NK-92 (cell line): Measurements from ENCODE around the gene NDUFB3.
A peak's percentile ranks its signal among the peaks of the same experiment; 100 is the strongest.
"Not testable (repeated sequence)": the region's sequence is repeated elsewhere in the genome, so short reads cannot be mapped to it uniquely, and the experiment has no call there.

ENCODE experiments used
- DNase-seq: peaks from one replicate; lab custom pipeline; 2025; ENCODE audit not compliant: unreplicated experiment; lab: John Stamatoyannopoulos, UW

The NDUFB3 gene

DNA sequence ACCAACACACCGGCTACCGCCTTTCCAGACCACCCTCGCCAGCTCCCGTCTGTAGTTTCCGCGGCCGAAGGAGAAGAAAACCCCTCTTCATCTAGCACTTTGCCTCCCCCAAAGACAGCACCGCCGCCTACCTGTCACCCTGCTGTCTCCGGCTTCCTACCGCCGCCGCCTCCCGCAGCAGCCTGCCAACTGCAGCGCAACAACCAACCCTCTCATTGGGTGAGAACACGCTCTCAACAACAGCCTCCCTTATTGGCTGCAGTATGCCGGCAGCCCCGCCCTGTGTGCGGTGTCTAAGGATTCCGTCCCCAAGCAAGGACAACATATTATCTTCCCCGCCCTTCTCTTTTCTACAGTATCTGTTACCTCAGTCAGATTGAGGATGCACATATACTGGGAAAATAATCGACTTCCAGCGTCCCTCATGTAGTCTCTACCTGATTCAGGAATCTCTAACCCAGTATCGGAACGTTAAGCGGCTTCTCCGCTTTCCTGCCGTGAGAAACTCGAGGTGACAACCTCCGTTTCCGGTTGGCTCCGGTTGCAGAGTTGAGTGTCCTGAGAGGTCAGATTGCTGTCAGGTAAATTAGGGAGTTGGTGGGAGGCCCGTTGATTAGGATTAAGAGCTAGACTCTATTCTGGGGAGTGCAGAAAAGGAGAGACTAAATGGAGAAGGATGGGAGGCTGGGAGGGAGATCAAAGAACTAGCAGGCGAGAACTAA is at the start of gene NDUFB3, which contains the start of gene HYCC2:
NDUFB3 (plus strand) TSS at position 523 of the 722 bp plus-strand sequence. CDS start 6,882 bp downstream, outside the sequence.
HYCC2 (minus strand) TSS at position 193 of the 722 bp plus-strand sequence. CDS start 47,662 bp downstream, outside the sequence.
- peak; percentile 52 for DNase-seq

GRCh38 chr2:201024518-201024917 is 47.3 kb upstream of the NDUFB3 start:
- DNase-seq, result no peak

- DNase-seq, result not testable (repeated sequence)
These were observed 37.4 kb upstream of the NDUFB3 start for GRCh38 chr2:201034355-201034754.

DNA sequence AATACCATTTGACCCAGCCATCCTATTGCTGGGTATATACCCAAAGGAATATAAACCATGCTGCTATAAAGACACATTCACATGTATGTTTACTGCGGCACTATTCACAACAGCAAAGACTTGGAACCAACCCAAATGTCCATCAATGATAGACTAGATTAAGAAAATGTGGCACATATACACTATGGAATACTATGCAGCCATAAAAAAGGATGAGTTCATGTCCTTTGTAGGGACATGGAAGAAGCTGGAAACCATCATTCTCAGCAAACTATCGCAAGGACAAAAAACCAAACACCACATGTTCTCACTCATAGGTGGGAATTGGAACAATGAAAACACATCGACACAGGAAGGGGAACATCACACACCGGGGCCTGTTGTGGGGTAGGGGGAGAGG is 33.4 kb upstream of the NDUFB3 start:
- DNase-seq, result not testable (repeated sequence)

GRCh38 chr2:201038855-201039254 is 32.9 kb upstream of the NDUFB3 start:
- DNase-seq, result no peak

DNA sequence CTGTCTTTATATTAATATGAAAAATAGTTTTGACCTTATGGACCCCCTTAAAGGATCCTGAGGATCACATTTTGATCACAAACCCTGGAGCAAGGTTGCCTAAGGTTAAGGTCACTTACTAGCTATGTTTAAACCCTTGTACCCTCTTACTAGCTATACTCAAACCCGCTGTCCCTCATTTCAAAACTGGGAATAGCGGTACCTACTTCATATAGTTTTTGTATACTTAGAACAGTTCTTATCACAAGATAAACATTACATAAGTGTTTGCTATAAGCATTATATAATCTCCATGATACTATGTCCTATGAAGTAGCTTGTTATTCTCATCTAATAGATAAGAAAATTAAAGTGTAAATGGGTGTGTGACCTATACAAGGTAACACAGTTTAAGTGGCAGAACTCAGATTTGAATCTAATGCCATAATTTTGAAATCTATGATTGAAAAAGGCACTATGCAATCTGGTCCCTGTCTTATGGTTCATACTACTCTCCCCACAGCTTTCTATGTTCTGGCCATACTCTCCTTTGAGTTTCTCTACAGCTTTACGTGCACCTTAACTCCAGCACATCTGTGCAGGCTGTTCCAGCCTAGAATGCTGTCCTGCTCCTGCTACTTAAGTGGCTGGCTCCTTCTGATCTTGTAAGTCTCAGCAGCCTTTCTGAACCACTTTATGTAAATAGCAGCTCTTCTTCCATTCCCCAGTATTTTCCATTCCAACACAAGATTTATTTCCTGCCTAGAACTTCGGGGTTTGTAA is 30.8 kb upstream of the NDUFB3 start:
- no peak for DNase-seq

- DNase-seq, result not testable (repeated sequence)
These were observed 29.4 kb upstream of the NDUFB3 start for GRCh38 chr2:201042451-201042850.

GRCh38 chr2:201043050-201043449 is 28.8 kb upstream of the NDUFB3 start:
- DNase-seq, result not testable (repeated sequence)

- no peak for DNase-seq
These were observed 24.9 kb upstream of the NDUFB3 start for GRCh38 chr2:201046881-201047280.

- no peak for DNase-seq
These were observed 22.3 kb upstream of the NDUFB3 start for GRCh38 chr2:201049455-201049854.

DNA sequence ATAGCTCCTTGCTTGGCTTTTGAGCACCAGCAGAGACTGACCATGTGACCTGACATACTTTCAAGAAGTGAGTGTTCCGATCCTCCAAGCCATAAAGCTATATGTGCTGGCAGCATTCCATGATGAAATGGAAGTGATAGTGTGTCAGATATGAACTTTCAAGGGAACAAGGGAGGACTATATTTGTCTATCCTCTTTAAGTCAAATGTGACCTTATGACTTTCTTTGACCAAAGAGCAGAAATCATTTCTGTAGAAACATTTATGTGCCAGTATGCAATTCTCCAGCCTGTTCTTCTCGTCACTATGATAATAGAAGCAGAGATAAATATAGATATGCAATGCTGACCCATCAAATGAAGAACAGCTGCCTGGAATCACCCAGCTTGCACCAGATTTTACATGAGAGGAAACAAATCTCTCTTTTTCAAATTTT is 14.7 kb upstream of the NDUFB3 start:
- DNase-seq, result no peak

DNA sequence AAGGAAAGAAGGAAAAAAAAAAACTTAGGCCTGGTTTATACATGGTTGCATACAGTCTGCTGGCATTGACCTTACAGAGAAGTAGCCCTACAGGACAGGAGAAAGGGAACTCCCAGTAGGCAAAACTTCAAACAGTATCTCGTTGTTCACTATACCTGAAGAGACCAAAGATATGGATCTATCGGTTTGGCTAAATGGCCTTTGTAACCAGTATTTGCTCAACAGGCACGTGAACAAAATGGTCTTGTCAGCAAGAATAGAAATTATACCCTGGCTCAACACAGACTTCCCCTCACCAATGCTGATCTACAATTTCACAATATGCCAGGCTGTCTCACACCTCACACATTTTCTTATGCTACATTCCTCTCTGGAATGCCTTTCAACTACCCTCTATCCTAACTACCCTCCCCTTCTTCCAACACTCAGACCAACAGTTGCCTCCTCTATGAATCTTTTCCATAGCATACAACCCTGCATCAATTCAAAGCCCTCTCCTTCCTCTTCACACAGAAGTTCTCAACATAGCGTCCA is 14.0 kb upstream of the NDUFB3 start:
- DNase-seq, result no peak

DNA sequence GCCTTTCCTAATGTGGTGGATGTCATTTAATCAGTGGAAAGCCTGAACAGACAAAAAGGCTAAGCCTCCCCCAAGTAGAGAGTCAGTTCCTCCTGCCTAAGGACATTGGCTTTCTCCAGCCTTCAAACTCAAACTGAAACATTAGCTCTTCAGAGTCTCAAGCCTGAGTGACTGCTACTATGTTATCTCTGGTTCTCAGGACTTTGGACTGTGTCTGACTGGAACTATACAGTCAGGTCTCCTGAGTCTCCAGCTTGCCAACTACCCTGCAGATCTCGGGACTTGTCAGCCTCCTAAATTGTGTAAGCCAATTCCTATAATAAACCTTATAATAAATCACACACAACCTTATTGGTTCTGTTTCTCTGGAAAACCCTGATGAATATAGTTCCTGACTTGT is 12.9 kb upstream of the NDUFB3 start:
- no peak for DNase-seq

DNA sequence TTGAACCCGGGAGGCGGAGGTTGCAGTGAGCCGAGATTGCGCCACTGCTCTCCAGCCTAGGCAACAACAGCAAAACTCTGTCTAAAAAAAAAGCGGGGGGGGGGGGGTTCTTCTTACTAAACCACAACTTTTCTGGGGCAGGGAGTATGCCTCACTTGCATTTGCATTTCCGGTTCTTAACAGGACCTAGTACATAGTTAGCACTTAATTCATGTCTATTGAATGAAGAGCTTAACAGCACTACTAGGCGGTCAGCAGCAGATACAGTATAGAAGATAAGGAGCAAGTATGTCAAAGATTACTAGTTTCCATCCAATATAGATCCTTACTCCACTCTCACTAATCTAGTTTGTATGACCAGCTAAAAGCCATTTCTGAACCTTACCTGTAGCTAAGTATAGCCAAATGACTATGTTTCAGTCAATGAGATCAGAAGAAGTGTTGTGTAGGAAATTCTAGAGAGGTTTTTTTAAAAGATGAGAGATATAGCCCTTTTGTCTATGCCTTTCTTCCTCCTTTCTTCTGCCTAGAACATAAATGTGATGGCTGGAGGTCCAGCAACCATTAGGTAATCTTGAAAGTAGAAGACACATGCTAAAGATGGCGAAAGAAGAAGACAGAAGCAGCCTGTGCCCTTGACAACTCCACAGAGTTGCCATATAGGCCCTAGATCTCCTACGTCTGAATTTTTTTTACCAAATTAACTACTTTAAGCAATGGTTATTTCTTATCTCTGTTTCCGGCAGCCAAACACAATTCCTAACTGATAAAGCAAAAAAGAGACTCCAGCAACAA is 11.6 kb upstream of the NDUFB3 start:
- DNase-seq, result no peak

DNA sequence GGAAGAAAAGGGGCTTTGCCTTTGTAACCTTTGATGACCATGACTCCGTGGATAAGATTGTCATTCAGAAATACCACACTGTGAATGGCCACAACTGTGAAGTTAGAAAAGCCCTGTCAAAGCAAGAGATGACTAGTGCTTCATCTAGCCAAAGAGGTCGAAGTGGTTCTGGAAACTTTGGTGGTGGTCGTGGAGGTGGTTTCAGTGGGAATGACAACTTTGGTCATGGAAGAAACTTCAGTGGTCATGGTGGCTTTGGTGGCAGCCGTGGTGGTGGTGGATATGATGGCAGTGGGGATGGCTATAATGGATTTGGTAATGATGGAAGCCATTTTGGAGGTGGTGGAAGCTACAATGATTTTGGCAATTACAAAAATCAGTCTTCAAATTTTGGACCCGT is 8.3 kb upstream of the NDUFB3 start:
- DNase-seq, result not testable (repeated sequence)

- DNase-seq, result no peak
These were observed 6.9 kb upstream of the NDUFB3 start for GRCh38 chr2:201064797-201065329.

- no peak for DNase-seq
These were observed 788 bp upstream of the NDUFB3 start for GRCh38 chr2:201070948-201071478.

- no peak for DNase-seq
These were observed 365 bp downstream of the NDUFB3 start for GRCh38 chr2:201072201-201072530.

DNA sequence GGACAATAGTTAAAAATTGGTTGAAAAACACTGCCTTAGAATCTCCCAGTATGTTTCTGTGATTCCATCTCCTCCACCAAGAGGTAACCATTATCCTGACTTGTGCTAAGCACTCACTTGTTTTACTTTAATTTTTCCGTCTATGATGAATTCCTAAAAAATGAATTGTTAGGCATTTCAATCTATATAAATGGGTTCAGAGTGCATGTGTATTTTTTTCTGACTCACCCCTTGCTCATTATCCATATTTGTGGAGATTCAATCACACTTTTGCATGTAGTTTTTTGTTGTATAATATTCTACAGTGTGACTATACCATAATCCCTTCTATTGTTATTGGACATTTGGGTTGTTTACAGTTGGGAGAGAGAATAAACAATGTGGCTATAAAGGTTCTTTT is 1.3 kb downstream of the NDUFB3 start:
- DNase-seq, result no peak

GRCh38 chr2:201074996-201075395 is 3.2 kb downstream of the NDUFB3 start:
- no peak for DNase-seq

DNA sequence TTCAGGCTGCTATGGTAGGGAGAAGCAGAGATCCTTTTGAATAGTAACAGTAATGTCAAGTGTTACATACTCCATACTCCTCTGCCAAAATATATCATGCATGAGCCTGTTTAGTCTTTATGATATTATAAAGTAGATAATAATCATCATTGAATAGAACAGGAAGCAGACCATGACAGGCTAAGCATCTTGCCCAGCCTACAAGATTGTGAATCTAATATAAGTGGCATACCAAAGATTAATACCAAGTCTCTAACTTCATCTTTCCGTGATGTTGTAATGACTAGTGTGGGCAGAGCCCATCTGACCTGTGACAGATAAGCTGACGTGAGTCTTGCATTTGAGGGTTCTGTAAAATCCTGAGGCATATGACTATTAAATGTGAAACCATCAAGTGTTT is 13.1 kb downstream of the NDUFB3 start:
- DNase-seq, result no peak
